PC-9 (cell line): ENCODE results near the gene MTHFD1L.

Experiments
- CTCF ChIP-seq: fragments of 200-600 bp; sonication (generic); conservative IDR thresholded peaks from 2 replicates; pipeline ENCODE4 v1.6.1; 2017; ENCODE audit warnings: mixed run types, antibody characterized with exemption, mild to moderate bottlenecking, moderate library complexity
- EZH2 ChIP-seq: fragments of 200-600 bp; sonication (generic); IDR thresholded peaks from 2 replicates; pipeline ENCODE4 v1.8.0; 2017; ENCODE audit warnings: antibody characterized with exemption, low read depth

- no peak for TF ChIP-seq CTCF
- no peak for TF ChIP-seq EZH2
These were observed 159.6 kb downstream of the MTHFD1L start for GRCh38 chr6:151025076-151025475.
